Esophagus muscularis mucosa (tissue), 4 donors: Measurements from ENCODE around the gene ARHGAP9. TPM values are rescaled to one million over a fixed set of nuclear protein-coding genes. Genes with fewer than 3 reads are reported as not detected.
A peak's percentile ranks its signal among the peaks of the same experiment; 100 is the strongest.
"Not testable (repeated sequence)": the region's sequence is repeated elsewhere in the genome, so short reads cannot be mapped to it uniquely, and the experiment has no call there.

ENCODE experiments used
- DNase-seq: peaks from one replicate; pipeline ENCODE4 v3.0.0-alpha.2; 2017; ENCODE audit errors: extremely low spot score
- H3K27ac ChIP-seq, 4 donors: fragments of 200-600 bp; sonication (generic); replicated peaks in 1 of 4; 1 replicate in 3 of 4; 2 replicates in 1 of 4; pipeline ENCODE4 v1.5.1; 2016 to 2019; ENCODE audit warnings: mild to moderate bottlenecking in 1 of 4
- H3K27me3 ChIP-seq, 4 donors: fragments of 200-600 bp; sonication (generic); one replicate each; pipeline versions ENCODE4 v1.5.1 to v1.6.0; 2016 to 2019
- H3K36me3 ChIP-seq, 4 donors: fragments of 200-600 bp; sonication (generic); one replicate each; pipeline ENCODE4 v1.5.1; 2016 to 2019
- H3K4me1 ChIP-seq, 4 donors: fragments of 200-600 bp; sonication (generic); one replicate each; pipeline ENCODE4 v1.5.1; 2016 to 2019
- H3K4me3 ChIP-seq, 4 donors: fragments of 200-600 bp; sonication (generic); 1 replicate in 2 of 4; 2 replicates in 2 of 4; pipeline ENCODE4 v1.5.1; 2016 to 2019; ENCODE audit warnings: mild to moderate bottlenecking in 4 of 4, moderate library complexity in 1 of 4
- H3K9me3 ChIP-seq, 4 donors: fragments of 200-600 bp; sonication (generic); 1 replicate in 3 of 4; 2 replicates in 1 of 4; pipeline ENCODE4 v1.5.1; 2016 to 2019
- CTCF ChIP-seq, 3 experiments: fragments of 200-600 bp in 2 of 3; fragments of 450-650 bp in 1 of 3; sonication (generic) in 2 of 3; IDR thresholded peaks; one replicate each; pipeline ENCODE4 v1.5.1; 2017 to 2019; ENCODE audit warnings: antibody characterized with exemption in 3 of 3, mild to moderate bottlenecking in 2 of 3, moderate library complexity in 1 of 3
- EP300 ChIP-seq: sonication (generic); formaldehyde crosslinking; IDR thresholded peaks from one replicate; pipeline ENCODE4 v1.6.1; 2017; ENCODE audit warnings: antibody characterized with exemption
- POLR2A ChIP-seq: fragments of 450-650 bp; IDR thresholded peaks from one replicate; pipeline ENCODE4 v1.6.1; 2017; ENCODE audit warnings: antibody characterized with exemption, moderate library complexity, mild to moderate bottlenecking, low read depth
- POLR2AphosphoS5 ChIP-seq, 2 donors: sonication (generic); formaldehyde crosslinking; IDR thresholded peaks; one replicate each; pipeline ENCODE4 v1.6.1; 2017; ENCODE audit warnings: antibody characterized with exemption in 2 of 2
- WGBS: methylation state at CpG from one replicate; pipeline ENCODE4 v1.1.5; 2018; 5-methylcytosine and 5-hydroxymethylcytosine counted together
- intact Hi-C: fragments of 100-400 bp; cut with DNase I; formaldehyde crosslinking; loops from one replicate; pipeline ENCODE4 v1.15.1; 2023
- total RNA-seq, 4 donors: library from RNA; depleted of rRNA; stranded (reverse); fragments of >200 nt; gene quantifications; one replicate each; pipeline versions ENCODE4 v1.1.0 to v1.2.1, GENCODE V29; 2016

ARHGAP9 gene
- total RNA-seq, 4 donors from 2014 or later, result 6.0 to 12.9 (median 8.8) TPM

- H3K4me1 ChIP-seq, result peaks cover 17 to 26% (median 19%) of the 10 kb centered on the region in 4 donors
- TF ChIP-seq POLR2A, result no peak
- no peak overlapping the region for H3K27ac ChIP-seq
- no peak for DNase-seq
- H3K27me3 ChIP-seq, result no peaks in the 10 kb centered on the region
- WGBS, result 93% methylated on average over 5 of the region's 5 CpGs
- peaks cover 65 to 97% (median 91%) of the 10 kb centered on the region in 4 donors for H3K36me3 ChIP-seq
- no peaks in the 10 kb centered on the region for H3K9me3 ChIP-seq
- H3K4me3 ChIP-seq, result no peak overlapping the region
- intact Hi-C loops, result no loop called here
These were observed 33.6 kb upstream of the ARHGAP9 start for GRCh38 chr12:57513266-57513665.

GRCh38 chr12:57512665-57513064, 33.0 kb upstream of the ARHGAP9 start:
- Histone ChIP-seq H3K4me1 (peaks cover 11 to 20% (median 13%) of the 10 kb centered on the region in 4 donors), H3K36me3 (peaks cover 65 to 99% (median 90%) of the 10 kb centered on the region in 4 donors), H3K27me3 (no peaks in the 10 kb centered on the region), H3K9me3 (no peaks in the 10 kb centered on the region), H3K4me3 (no peak overlapping the region), H3K27ac (peak overlapping the region in 1 of 4 donors; percentile 1)
- WGBS, result 88% methylated on average over 6 of the region's 6 CpGs
- no peak for DNase-seq
- TF ChIP-seq CTCF (IDR thresholded peaks at IDR 0.05) (no peak), EP300 (no peak), POLR2AphosphoS5 (IDR thresholded peaks at IDR 0.05) (no peak), POLR2A (no peak)
- intact Hi-C loops, result no loop called here

GRCh38 chr12:57511588-57512325, 32.1 kb upstream of the ARHGAP9 start:
- Histone ChIP-seq H3K9me3 (no peaks in the 10 kb centered on the region), H3K36me3 (peaks cover 56 to 94% (median 84%) of the 10 kb centered on the region in 4 donors), H3K27ac (no peak overlapping the region), H3K4me1 (peaks cover 3 to 11% (median 4%) of the 10 kb centered on the region in 4 donors), H3K4me3 (no peak overlapping the region), H3K27me3 (no peaks in the 10 kb centered on the region)
- WGBS, result 95% methylated on average over 7 of the region's 7 CpGs
- DNase-seq, result no peak
- TF ChIP-seq CTCF (IDR thresholded peaks at IDR 0.05) (no peak), POLR2A (no peak), EP300 (no peak), POLR2AphosphoS5 (IDR thresholded peaks at IDR 0.05) (no peak)
- intact Hi-C loops, result no loop called here

- no peak for DNase-seq
- Histone ChIP-seq H3K9me3 (no peaks in the 10 kb centered on the region), H3K36me3 (peaks cover 54 to 94% (median 83%) of the 10 kb centered on the region in 4 donors), H3K4me1 (peaks cover 0 to 5% (median 0%) of the 10 kb centered on the region in 4 donors), H3K27ac (no peak overlapping the region), H3K27me3 (no peaks in the 10 kb centered on the region), H3K4me3 (no peak overlapping the region)
- WGBS, result 100% methylated on average over 4 of the region's 4 CpGs
- no peak for TF ChIP-seq EP300
- no peak for TF ChIP-seq POLR2A
- TF ChIP-seq CTCF (IDR thresholded peaks at IDR 0.05), result no peak
- TF ChIP-seq POLR2AphosphoS5 (IDR thresholded peaks at IDR 0.05), result no peak
- intact Hi-C loops, result no loop called here
These were observed 31.5 kb upstream of the ARHGAP9 start for GRCh38 chr12:57511161-57511560.

- peaks cover 55 to 94% (median 84%) of the 10 kb centered on the region in 4 donors for H3K36me3 ChIP-seq
- H3K27ac ChIP-seq, DNase-seq, intact Hi-C loops, H3K4me3 ChIP-seq, H3K4me1 ChIP-seq, H3K27me3 ChIP-seq, H3K9me3 ChIP-seq: not testable (repeated sequence)
- no CpG with 5 or more reads among the region's 28 CpGs for WGBS
These were observed 28.1 kb upstream of the ARHGAP9 start for GRCh38 chr12:57507796-57508195.

GRCh38 chr12:57506541-57506940, 26.9 kb upstream of the ARHGAP9 start:
- H3K36me3 ChIP-seq, result peaks cover 49 to 94% (median 82%) of the 10 kb centered on the region in 4 donors
- H3K27me3 ChIP-seq, H3K27ac ChIP-seq, H3K4me1 ChIP-seq, DNase-seq, H3K9me3 ChIP-seq, intact Hi-C loops, H3K4me3 ChIP-seq: not testable (repeated sequence)
- 77% methylated on average over 4 of the region's 4 CpGs for WGBS

- intact Hi-C loops, H3K9me3 ChIP-seq, H3K4me1 ChIP-seq, H3K27me3 ChIP-seq, DNase-seq, H3K27ac ChIP-seq, H3K4me3 ChIP-seq: not testable (repeated sequence)
- 85% methylated on average over 22 of the region's 22 CpGs for WGBS
- H3K36me3 ChIP-seq, result peaks cover 69 to 95% (median 87%) of the 10 kb centered on the region in 4 donors
These were observed 22.8 kb upstream of the ARHGAP9 start for GRCh38 chr12:57502311-57502969.
